KMS-11 (cell line): ENCODE data around the gene TBC1D14.
A peak's percentile ranks its signal among the peaks of the same experiment; 100 is the strongest.

ENCODE experiments used
- H2AFZ ChIP-seq: fragments of 200-600 bp; sonication (generic); 2 replicates; pipeline ENCODE4 v1.6.1; 2016; ENCODE audit warnings: antibody characterized with exemption, mixed run types, low read depth
- H3K27ac ChIP-seq: fragments of 200-600 bp; sonication (generic); 2 replicates; pipeline ENCODE4 v1.6.1; 2016; ENCODE audit warnings: mild to moderate bottlenecking, mixed run types
- H3K27me3 ChIP-seq: fragments of 200-600 bp; sonication (generic); 2 replicates; pipeline ENCODE4 v1.6.1; 2017; ENCODE audit warnings: mild to moderate bottlenecking, low read depth, mixed run types, moderate library complexity; ENCODE audit not compliant: insufficient read depth
- H3K36me3 ChIP-seq: fragments of 200-600 bp; sonication (generic); 2 replicates; pipeline ENCODE4 v1.6.1; 2017; ENCODE audit warnings: mild to moderate bottlenecking, mixed run types; ENCODE audit not compliant: insufficient read depth
- H3K4me1 ChIP-seq: fragments of 200-600 bp; sonication (generic); 2 replicates; pipeline ENCODE4 v1.6.1; 2016; ENCODE audit warnings: mild to moderate bottlenecking, low read depth, mixed run types; ENCODE audit not compliant: poor library complexity, severe bottlenecking
- H3K4me2 ChIP-seq: fragments of 200-600 bp; sonication (generic); 2 replicates; pipeline ENCODE4 v1.7.0; 2016; ENCODE audit warnings: mild to moderate bottlenecking, mixed run types
- H3K4me3 ChIP-seq: fragments of 200-600 bp; sonication (generic); IDR thresholded peaks from 2 replicates; pipeline ENCODE4 v1.6.1; 2017; ENCODE audit warnings: low read depth, low read length, mixed read lengths; ENCODE audit not compliant: insufficient read depth
- H3K79me2 ChIP-seq: fragments of 200-600 bp; sonication (generic); 2 replicates; pipeline ENCODE4 v1.6.1; 2016; ENCODE audit warnings: low read depth, mixed run types; ENCODE audit not compliant: insufficient read depth
- H3K9ac ChIP-seq: fragments of 200-600 bp; sonication (generic); 2 replicates; pipeline ENCODE4 v1.6.1; 2016; ENCODE audit warnings: mild to moderate bottlenecking, mixed run types
- H4K20me1 ChIP-seq: fragments of 200-600 bp; sonication (generic); 2 replicates; pipeline ENCODE4 v1.6.1; 2016; ENCODE audit warnings: mild to moderate bottlenecking, mixed run types; ENCODE audit not compliant: insufficient read depth
- TF ChIP-seq, protein P1 (sequence below): fragments of 200-600 bp; sonication (generic); conservative IDR thresholded peaks from 2 replicates; pipeline ENCODE4 v1.6.1; 2017; ENCODE audit warnings: low read depth, mild to moderate bottlenecking, antibody characterized with exemption, low read length, moderate library complexity, mixed read lengths

TBC1D14 gene

DNA sequence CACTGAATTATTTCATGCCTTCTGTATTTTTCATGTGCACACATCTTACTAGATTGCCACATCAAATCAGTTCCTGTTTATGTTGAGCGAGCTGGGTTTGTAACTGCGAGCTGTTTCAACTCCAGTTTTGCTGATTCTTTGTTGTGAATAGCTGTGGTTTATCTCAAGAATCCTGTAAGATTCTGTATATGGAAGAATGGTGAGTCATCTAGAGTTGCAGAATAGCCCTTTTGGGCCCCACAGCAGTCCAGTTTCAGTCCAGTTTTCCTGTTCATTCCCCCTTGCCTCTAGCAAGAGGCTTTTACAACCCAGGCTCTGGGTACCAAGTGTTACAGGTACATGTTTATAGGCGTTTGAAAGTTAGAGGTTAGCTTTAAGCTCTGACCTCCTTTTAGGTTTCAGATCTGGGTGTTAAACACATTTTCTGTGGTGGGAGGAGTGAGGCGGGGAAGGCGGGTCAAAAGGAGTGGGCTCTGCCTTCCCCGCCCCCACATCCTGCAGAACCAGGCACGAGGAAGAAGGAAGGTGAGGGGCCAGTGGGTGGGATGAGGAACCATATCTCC lies 32.7 kb downstream of the TBC1D14 start:
- Histone ChIP-seq H3K27ac (peak overlapping the region; percentile 82), H3K9ac (peak overlapping the region; percentile 26; the same call in 1 of the 2 replicates), H4K20me1 (no peaks in the 10 kb centered on the region), H3K4me1 (peaks cover 52% of the 10 kb centered on the region), H3K36me3 (no peaks in the 10 kb centered on the region), H3K79me2 (peaks cover 7% of the 10 kb centered on the region; the same call in 1 of the 2 replicates), H3K4me3 (peak overlapping the region; percentile 25), H3K4me2 (peak overlapping the region; percentile 92), H2AFZ (no peak overlapping the region), H3K27me3 (no peaks in the 10 kb centered on the region)
- TF ChIP-seq, protein P1, sequence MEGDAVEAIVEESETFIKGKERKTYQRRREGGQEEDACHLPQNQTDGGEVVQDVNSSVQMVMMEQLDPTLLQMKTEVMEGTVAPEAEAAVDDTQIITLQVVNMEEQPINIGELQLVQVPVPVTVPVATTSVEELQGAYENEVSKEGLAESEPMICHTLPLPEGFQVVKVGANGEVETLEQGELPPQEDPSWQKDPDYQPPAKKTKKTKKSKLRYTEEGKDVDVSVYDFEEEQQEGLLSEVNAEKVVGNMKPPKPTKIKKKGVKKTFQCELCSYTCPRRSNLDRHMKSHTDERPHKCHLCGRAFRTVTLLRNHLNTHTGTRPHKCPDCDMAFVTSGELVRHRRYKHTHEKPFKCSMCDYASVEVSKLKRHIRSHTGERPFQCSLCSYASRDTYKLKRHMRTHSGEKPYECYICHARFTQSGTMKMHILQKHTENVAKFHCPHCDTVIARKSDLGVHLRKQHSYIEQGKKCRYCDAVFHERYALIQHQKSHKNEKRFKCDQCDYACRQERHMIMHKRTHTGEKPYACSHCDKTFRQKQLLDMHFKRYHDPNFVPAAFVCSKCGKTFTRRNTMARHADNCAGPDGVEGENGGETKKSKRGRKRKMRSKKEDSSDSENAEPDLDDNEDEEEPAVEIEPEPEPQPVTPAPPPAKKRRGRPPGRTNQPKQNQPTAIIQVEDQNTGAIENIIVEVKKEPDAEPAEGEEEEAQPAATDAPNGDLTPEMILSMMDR = no peak

DNA sequence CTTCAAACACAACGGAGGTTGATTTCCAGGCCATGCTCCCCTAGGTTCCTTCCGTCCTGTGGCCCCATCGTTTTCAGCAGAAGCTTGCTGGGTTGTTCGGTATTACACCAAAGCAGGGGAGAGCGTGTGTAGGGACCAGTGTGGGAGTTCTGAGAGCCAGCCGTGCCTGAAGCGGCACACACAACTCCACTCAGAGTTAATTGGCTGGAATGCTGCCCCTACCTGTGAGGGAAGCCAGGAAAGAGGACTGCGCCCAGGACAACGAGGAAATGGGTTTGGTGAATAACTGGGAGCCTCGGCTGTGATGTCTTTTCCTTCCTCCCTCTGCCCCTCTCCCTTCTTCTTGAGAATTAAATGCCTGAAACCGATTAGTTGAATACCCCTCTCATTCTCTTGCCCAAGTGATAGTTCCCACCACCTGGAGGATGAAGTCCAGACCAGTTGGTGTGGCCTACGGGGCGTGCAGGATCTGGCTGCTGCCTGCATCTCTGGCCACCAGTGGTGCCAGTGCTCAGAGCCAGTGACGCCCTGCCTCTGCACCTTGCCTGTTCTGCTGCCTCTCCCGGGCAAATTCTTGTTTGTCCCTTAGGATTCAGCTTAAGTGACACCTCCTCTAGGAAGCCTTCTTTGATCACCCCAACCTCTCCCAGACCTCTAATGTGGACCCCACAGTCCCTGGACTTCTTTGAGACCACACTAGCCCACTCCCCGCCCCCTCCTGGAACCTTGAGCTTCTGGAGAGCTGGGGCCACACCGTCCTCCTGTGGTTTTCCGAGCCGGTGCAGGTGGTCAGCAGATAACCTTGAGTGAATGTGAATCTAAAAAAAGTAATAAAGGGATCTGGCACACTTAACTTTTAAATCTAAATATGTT lies 33.6 kb downstream of the TBC1D14 start:
- peak overlapping the region; percentile 25 for H3K4me3 ChIP-seq
- H3K27ac ChIP-seq = peak overlapping the region; percentile 82

DNA sequence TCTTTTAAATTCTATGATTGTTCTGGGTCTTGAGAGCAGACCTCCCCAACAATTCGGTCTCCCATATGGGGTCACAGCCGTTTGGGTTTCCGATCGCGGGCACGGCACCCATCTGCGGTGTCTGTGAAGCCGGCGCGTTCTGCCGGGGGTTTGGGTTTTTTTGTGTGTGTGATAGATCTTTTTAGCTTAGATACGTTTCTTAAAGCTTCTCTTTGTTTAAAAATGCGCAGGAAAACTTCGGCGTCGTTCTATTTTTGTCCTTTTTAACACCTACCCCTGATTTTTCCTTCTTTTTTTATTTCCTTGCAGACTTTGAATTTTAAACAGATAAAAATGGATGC lies 34.2 kb downstream of the TBC1D14 start:
- Histone ChIP-seq H2AFZ (no peak overlapping the region), H3K9ac (no peak overlapping the region), H4K20me1 (no peaks in the 10 kb centered on the region), H3K27me3 (no peaks in the 10 kb centered on the region), H3K36me3 (no peaks in the 10 kb centered on the region), H3K4me2 (peak overlapping the region; percentile 92; the same call in 1 of the 2 replicates), H3K79me2 (peaks cover 7% of the 10 kb centered on the region; the same call in 1 of the 2 replicates), H3K4me1 (peaks cover 52% of the 10 kb centered on the region), H3K27ac (peak overlapping the region; percentile 82; the same call in 1 of the 2 replicates), H3K4me3 (no peak overlapping the region)
- TF ChIP-seq, protein P1 = no peak

More for the DNA sequence above, 33.6 kb downstream of the TBC1D14 start:
- H3K4me1 ChIP-seq = peaks cover 52% of the 10 kb centered on the region
- H4K20me1 ChIP-seq = no peaks in the 10 kb centered on the region
- TF ChIP-seq, protein P1 = no peak
- peak overlapping the region; percentile 92 for H3K4me2 ChIP-seq
- peak overlapping the region; percentile 26; the same call in 1 of the 2 replicates for H3K9ac ChIP-seq
- H3K36me3 ChIP-seq = no peaks in the 10 kb centered on the region
- no peak overlapping the region for H2AFZ ChIP-seq
- H3K79me2 ChIP-seq = peaks cover 7% of the 10 kb centered on the region; the same call in 1 of the 2 replicates
- no peaks in the 10 kb centered on the region for H3K27me3 ChIP-seq

DNA sequence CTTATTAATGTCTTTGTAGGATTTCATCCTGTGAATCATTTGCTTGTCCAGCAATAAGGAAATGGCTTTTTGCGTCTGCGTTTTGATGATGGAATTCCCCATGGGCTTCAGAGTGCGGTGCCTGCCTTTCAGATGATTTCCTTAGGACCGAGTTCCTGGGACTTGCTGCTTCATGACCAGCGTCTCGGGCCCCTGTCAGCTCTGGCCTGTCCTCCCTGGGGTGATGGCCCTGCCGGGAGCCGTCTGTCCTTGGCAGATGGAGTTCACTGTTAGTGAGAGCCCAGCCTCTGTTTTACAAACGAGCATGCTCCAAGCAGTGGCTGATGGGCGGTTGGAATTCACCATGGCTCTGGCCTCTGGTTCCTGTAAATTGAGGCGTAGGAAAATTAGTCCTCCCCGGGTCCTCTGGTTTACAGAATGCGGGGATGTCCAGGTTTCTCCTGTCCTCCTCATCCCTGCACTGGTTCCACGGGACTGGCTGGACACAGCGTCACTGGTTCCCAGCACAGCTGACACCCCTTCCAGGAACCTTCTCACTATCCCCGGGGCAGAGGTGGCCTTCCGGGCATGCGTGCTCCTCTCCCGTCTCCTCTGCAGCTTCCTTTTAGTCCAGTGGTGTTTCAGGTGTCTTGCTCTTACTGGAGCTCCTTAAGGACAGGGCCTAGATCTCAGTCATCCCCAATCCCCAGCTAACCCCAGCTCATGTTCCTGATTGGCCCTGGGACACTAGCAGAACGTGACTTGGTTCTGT lies 34.9 kb downstream of the TBC1D14 start:
- no peaks in the 10 kb centered on the region for H3K36me3 ChIP-seq
- no peak overlapping the region for H3K9ac ChIP-seq
- H3K79me2 ChIP-seq = peaks cover 7% of the 10 kb centered on the region; the same call in 1 of the 2 replicates
- H3K4me2 ChIP-seq = no peak overlapping the region
- H3K27me3 ChIP-seq = no peaks in the 10 kb centered on the region
- peak overlapping the region; percentile 82; the same call in 1 of the 2 replicates for H3K27ac ChIP-seq
- TF ChIP-seq, protein P1 = no peak
- H2AFZ ChIP-seq = no peak overlapping the region
- peaks cover 49% of the 10 kb centered on the region for H3K4me1 ChIP-seq
- H3K4me3 ChIP-seq = no peak overlapping the region
- no peaks in the 10 kb centered on the region for H4K20me1 ChIP-seq
